ENCODE measurements around the gene SLC27A2. TPM values are rescaled to one million over a fixed set of nuclear protein-coding genes. Genes with fewer than 3 reads are reported as not detected.
"Not testable (repeated sequence)": the region's sequence is repeated elsewhere in the genome, so short reads cannot be mapped to it uniquely, and the experiment has no call there.

Gene SLC27A2
- total and polyA plus RNA-seq, 2 donors (not counting 1 experiment from before 2014, with no cell fraction given): 0.39 to 0.49 TPM

- H3K4me2 ChIP-seq (replicated peaks; ENCODE audit: low read depth, low read length, poor library complexity, severe bottlenecking): no peak overlapping the region
- peaks cover 21% of the 10 kb centered on the region for H3K27me3 Mint-ChIP-seq
- intact Hi-C loops (cut with micrococcal nuclease): no loop called here
- H3K9me3 ChIP-seq (ENCODE audit: control extremely low read depth in 1 of 3, control insufficient read depth in 2 of 3, insufficient read depth in 1 of 3, low read length in 2 of 3): peaks cover 0 to 7% (median 0%) of the 10 kb centered on the region in 3 donors
- H3K9me3 Mint-ChIP-seq (ENCODE audit: insufficient read depth): peaks cover 2% of the 10 kb centered on the region
- WGBS (ENCODE audit: insufficient coverage): 97% methylated on average over 7 of the region's 10 CpGs
- H3K79me2 ChIP-seq (ENCODE audit: control insufficient read depth, insufficient read depth, low read length): no peaks in the 10 kb centered on the region
- H2AFZ ChIP-seq (ENCODE audit: insufficient read depth, low read depth, low read length, poor library complexity, severe bottlenecking): no peak overlapping the region
- ATAC-seq (ENCODE audit: low read depth) (no peak), DNase-seq (no peak)
- POLR2A ChIA-PET: no interaction called here
- H3K4me1 ChIP-seq (ENCODE audit: control insufficient read depth in 2 of 2, insufficient read depth in 2 of 2, low read length in 2 of 2): peaks cover 0 to under 1% of the 10 kb centered on the region in 2 donors
- TF ChIP-seq CTCF (IDR thresholded peaks at IDR 0.05) (no peak), EZH2 (IDR thresholded peaks at IDR 0.05; ENCODE audit: borderline replicate concordance, insufficient read depth, low read depth, low read length, poor library complexity, severe bottlenecking) (no peak)
- peaks cover 0 to 5% (median 0%) of the 10 kb centered on the region in 4 experiments for H3K27me3 ChIP-seq (replicated peaks in 1 of 4; ENCODE audit: control extremely low read depth in 1 of 4, control insufficient read depth in 3 of 4, insufficient read depth in 4 of 4, low read length in 3 of 4)
- H4K20me1 ChIP-seq (ENCODE audit: control insufficient read depth, insufficient read depth, low read length, poor library complexity, severe bottlenecking): no peaks in the 10 kb centered on the region
- no peak overlapping the region for H3K27ac Mint-ChIP-seq
- CTCF ChIA-PET: no interaction called here
- H3K27ac ChIP-seq (ENCODE audit: low read length in 2 of 2): no peak overlapping the region
- no peaks in the 10 kb centered on the region for H3K36me3 ChIP-seq (replicated peaks in 1 of 2; ENCODE audit: control extremely low read depth in 1 of 2, control insufficient read depth in 1 of 2, extremely low read depth in 1 of 2, insufficient read depth in 2 of 2, low read length in 1 of 2)
- H3K9ac ChIP-seq (ENCODE audit: low read length): no peak overlapping the region
- H3K4me3 ChIP-seq (ENCODE audit: control extremely low read depth in 1 of 5, extremely low read depth in 1 of 5, insufficient read depth in 1 of 5, low read depth in 2 of 5, low read length in 4 of 5): no peak overlapping the region
- H3K4me3 Mint-ChIP-seq: no peak overlapping the region
- no peaks in the 10 kb centered on the region for H3K4me1 Mint-ChIP-seq
These were observed 13.1 kb upstream of the SLC27A2 start for GRCh38 chr15:50168783-50169411.

GRCh38 chr15:50172360-50172895 lies 9.6 kb upstream of the SLC27A2 start:
- DNase-seq; H3K4me3 Mint-ChIP-seq; H3K27ac ChIP-seq (ENCODE audit: low read length in 2 of 2); ATAC-seq (ENCODE audit: low read depth); H3K27ac Mint-ChIP-seq; H3K9ac ChIP-seq (ENCODE audit: low read length); H3K27me3 ChIP-seq (replicated peaks in 1 of 4; ENCODE audit: control extremely low read depth in 1 of 4, control insufficient read depth in 3 of 4, insufficient read depth in 4 of 4, low read length in 3 of 4); CTCF ChIA-PET; H3K4me1 Mint-ChIP-seq; POLR2A ChIA-PET; H4K20me1 ChIP-seq (ENCODE audit: control insufficient read depth, insufficient read depth, low read length, poor library complexity, severe bottlenecking); H3K36me3 ChIP-seq (replicated peaks in 1 of 2; ENCODE audit: control extremely low read depth in 1 of 2, control insufficient read depth in 1 of 2, extremely low read depth in 1 of 2, insufficient read depth in 2 of 2, low read length in 1 of 2); H3K79me2 ChIP-seq (ENCODE audit: control insufficient read depth, insufficient read depth, low read length); H3K4me1 ChIP-seq (ENCODE audit: control insufficient read depth in 2 of 2, insufficient read depth in 2 of 2, low read length in 2 of 2); H3K9me3 ChIP-seq (ENCODE audit: control extremely low read depth in 1 of 3, control insufficient read depth in 2 of 3, insufficient read depth in 1 of 3, low read length in 2 of 3); H2AFZ ChIP-seq (ENCODE audit: insufficient read depth, low read depth, low read length, poor library complexity, severe bottlenecking); H3K9me3 Mint-ChIP-seq (ENCODE audit: insufficient read depth); H3K4me2 ChIP-seq (replicated peaks; ENCODE audit: low read depth, low read length, poor library complexity, severe bottlenecking); intact Hi-C loops (cut with micrococcal nuclease); H3K4me3 ChIP-seq (ENCODE audit: control extremely low read depth in 1 of 5, extremely low read depth in 1 of 5, insufficient read depth in 1 of 5, low read depth in 2 of 5, low read length in 4 of 5): not testable (repeated sequence)
- peaks cover 14% of the 10 kb centered on the region for H3K27me3 Mint-ChIP-seq
- WGBS (ENCODE audit: insufficient coverage): 96% methylated on average over 34 of the region's 35 CpGs

Data from B cell (primary cell).